ENCODE results near the gene RASL10A.

- TF ChIP-seq POLR2A (IDR thresholded peaks at IDR 0.05): no peak
- no peak for TF ChIP-seq CTCF (IDR thresholded peaks at IDR 0.05)
Observed at GRCh38 chr22:29328566-29329500, 13.3 kb upstream of the RASL10A start.
